ENCODE results near the gene CSF1R.
A peak's percentile ranks its signal among the peaks of the same experiment; 100 is the strongest.

Gene CSF1R

DNA sequence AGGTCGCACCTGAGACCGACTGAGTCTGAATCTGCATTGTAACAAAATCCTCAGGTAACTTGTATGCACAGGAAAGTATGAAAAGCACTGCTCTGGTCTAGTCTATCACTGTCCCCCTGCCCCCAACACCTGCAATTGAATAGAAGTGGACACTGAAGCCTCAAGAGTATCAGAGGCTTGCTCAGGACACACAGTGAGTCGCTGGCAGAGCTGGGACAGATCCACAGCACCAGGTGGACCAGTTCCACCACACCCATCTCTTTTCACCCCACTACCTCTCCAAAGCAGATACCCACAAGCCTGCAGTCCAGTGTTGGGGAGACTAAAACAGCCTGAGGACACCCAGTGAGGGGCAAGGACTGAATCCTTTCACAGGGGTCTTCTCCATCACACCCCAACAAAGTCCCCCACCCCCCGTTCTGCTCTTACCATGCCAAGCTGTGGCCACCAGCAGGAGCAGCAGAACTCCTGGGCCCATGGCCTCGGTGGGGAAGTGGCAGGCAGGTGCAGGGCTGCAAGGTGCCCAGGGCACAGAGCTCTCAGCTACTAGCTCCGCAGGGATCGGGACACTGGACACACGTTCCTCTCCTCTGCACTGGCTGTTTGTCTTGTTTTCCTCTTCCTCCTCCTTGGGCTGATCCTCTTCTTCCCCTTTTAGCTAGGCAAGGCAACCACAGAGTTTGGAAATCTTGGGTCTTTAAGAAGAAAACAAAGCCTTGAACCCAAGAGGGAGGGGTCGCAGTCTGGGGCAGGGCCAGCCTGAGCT, at the start of gene CSF1R:
CSF1R (minus strand) TSS at position 605 of the 766 bp plus-strand sequence; CDS start at position 478, 127 bp downstream.
- no peak for DNase-seq

DNA sequence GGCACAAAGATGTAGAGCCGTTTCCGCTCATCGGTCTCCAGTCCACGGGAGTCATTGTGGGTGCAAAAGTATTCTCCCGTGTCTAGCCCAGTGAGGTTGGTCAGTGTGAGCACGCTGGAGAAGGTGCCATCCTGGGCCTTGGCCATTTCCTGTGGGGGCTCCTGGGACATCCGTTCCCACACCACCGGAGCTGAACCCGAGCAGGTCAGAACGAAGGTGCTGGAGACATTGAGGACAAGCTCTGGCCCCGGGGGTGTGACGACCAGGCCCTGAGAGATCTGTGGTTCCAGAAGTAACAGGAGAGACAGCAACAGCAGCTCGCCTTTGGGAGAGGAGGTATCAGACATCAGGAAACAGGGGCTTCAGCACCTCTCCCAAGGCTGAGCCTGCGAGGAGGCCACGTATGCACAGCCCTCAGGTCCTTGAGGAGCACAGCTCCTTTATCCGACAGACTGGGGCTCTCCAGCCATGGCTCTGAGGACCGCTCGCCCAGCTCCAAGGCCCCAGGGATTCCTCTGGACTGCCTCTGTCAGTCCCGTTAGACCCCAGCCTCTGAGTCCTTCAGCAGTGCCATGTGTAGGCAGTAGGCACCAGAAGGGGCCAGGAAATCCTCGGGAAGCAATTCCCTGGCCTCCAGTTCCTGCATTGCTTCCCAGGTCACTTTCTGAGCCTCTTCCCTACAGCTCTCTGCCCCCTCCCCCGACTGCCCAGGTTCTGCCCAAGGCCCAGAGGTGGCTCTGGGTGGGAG, 49.4 kb upstream of the CSF1R start:
- DNase-seq = no peak

DNA sequence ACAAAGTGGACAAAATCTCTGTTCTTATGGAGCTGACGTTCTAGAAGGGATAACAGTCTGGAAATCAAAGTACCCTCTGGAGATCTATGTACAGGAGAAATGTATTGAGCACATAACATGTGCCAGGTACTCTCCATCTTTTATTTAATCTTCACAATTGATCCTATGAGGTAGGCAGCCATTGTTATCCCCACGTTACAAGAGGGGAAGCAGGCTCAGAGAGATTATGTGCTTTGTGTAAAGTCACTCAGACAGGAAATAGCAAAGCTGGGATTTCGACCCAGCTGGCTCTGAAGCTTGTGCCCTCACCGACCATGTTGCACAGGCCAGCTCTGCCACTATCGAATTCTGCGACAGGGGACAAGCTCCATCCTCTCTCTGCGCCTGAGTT, 47.8 kb upstream of the CSF1R start:
- DNase-seq = no peak

DNA sequence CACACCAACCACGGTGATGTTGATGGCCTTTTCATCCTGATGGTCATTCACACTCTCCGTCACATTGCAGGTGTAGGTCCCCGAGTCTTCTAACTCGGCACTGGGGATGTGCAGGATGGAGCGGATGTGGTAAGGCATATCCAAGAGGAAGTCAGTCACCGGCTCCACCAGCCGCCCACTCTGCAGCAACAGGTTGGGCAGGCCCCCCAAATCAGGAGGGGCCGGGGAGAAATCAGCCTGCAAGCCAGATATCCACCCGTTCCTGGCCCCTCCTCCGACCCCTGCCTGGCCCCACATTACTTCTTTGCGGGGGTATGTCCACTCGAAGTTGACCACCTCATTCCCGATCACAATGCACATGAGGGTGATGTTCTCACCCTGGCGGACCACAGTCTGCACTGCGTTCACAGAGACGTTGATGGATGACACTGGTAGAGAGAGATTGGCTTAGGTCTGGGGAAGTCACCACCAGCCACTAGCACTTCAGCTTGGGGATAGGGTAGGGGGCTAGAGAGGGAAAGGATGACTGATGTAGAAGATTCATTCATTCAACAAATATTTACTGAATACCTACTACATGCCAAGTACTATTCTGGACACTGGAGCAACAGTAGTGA, 47.3 kb upstream of the CSF1R start:
- no peak for DNase-seq

DNA sequence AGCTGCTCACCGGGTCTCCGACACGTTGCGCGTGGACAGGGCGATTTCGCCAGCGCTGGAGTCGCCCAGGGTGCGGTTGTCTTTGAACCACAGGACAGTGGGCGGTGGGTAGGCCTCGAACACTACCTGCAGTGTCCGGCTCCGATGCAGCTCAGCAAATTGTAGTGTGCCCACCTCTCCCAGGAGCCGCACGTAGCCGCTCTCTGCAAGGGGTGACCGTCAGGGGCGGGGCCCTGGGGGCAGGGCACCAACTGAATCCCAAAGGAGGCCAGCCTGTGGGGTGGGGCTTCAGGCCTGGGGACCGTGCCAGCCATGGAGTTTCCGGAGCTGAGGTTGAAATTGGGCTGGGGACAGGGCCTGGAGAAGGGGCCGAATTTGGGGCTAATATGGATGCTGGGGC, 46.4 kb upstream of the CSF1R start:
- DNase-seq = no peak

DNA sequence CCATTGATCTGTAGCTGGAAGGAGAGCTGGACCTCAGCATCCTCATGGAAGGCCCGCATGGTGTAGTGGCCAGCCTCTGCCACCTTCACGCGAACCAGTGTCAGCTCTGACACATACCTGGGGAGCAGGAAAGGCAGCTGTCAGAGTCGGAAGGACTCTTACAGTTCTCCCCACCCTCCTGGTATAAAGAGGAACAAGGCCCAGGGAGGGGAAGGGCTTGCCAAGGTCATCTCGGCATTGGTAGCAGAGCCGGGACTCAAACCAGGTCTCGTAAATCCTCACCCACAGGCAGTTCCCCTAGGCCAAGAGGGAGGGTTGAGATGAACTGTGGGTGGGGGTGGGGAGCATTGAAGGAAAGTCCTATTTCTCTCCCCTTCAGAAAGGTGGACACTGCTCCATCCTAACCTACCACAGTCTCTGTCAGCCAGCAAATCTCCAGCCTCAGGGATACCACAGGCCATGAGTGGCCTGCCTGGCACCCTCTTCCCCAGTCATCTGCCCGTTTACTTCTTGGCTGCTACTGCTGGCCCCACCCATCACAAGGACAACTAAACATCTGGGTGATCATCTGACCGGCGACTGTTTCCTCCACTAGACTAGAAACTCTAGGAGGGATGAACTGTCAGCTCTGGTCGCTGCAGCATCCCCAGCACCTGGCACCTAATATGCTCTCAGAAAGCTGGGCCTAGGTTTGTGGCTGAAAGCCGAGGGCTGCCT, 45.8 kb upstream of the CSF1R start:
- DNase-seq = no peak

DNA sequence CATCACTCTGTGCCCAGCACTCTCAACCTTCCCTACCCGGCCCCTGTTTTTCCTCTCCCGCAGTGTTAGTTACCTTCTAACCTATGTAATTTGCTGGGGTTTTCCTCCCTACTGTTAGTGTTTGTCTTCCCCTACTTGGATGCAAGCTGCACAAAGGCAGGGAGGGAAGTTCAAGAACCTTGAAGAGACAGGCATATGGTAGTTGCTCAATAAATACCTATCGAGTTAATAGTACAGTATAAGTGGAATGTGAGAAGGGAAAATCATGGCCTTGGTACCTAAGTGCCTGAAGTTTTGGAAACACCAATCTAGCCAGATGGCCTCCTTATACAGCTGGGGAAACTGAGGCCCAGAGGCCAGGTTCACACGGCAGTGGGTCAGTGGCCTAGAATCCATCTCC, 45.1 kb upstream of the CSF1R start:
- no peak for DNase-seq

DNA sequence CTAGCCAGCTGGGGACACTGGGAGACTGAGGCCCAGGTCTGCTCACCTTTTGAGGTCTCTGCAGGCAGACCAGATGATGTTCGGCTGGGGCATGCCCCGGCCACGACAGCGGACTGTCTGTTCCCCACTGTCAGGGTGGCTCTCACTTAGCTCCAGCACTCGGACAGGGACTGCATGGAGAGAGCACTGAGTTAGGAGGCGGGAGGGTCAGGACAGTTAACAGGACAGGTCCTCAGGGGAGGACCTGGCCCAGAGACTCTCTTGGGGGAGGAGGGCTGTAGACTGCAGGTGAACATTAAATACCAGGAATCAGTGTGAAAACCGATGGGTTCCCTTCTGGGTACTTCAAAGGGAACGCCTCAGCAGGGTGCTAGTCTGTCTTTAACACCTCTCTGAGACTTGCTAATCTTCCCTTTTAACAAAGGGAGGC, 44.2 kb upstream of the CSF1R start:
- no peak for DNase-seq

DNA sequence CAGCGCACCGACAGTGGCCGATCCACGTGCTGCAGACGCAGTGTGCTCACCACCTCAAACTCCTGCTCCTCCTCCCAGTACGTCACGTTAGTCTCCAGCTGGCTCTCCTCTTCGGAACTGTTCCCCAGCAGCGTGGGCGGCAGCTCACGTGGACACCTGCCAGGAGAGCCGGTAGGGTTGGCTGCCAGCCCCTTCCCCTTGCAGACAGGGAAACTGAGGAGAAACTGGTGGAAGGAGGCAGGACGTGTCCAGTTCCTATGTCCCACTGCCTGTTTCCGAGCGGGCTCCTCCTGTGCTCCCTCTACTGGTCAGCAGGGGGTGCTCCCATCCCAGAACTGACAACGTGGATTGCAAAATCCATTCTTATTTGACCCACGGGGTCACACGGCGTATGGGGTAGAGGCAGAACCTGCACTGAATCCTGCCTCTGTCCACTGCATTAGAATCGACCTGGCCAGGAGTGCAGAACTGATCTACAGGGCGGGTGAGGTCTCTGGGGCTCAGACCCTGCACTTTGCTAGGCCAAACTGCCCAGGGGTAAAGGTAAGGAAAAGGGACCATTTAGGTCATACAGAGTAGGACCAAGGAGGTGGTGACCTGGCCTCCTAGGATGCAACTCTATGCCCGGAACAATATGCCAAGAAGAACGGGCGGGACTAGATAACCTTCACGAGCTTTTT, 43.6 kb upstream of the CSF1R start:
- DNase-seq = peak; percentile 36

DNA sequence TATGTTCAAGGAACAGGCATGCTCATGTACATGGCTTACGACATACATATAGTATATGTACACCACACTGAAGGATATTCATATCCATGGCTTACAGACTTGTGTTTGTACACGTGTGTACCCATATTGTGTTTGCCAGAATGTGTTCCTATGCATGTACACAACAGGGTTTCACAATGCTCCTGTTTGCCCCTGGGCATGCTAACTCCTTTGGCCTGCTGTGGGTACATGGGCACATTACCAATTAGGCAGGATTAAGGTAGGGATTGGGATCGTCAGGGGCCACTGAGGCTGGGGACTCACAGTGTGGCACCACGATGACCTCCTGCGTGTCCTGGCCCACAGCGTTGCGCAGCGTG, 43.1 kb upstream of the CSF1R start:
- DNase-seq = no peak

DNA sequence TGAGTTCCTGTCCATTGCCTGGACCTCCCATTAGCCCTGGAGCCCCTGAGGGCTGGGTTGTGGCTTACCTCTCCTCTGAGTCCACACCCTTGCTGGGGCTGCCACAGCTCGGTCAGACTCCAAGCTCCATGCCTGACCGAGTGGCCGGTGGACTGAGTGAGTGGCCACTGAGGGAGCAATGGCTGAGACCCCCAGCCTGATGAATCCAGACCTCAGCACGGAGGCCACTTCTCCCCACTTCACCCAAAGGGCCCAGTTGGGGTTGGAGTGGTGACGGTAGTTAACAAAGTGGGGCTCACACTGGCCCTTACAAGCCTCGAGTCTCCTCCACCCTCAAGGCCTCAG, 40.5 kb upstream of the CSF1R start:
- DNase-seq = no peak

DNA sequence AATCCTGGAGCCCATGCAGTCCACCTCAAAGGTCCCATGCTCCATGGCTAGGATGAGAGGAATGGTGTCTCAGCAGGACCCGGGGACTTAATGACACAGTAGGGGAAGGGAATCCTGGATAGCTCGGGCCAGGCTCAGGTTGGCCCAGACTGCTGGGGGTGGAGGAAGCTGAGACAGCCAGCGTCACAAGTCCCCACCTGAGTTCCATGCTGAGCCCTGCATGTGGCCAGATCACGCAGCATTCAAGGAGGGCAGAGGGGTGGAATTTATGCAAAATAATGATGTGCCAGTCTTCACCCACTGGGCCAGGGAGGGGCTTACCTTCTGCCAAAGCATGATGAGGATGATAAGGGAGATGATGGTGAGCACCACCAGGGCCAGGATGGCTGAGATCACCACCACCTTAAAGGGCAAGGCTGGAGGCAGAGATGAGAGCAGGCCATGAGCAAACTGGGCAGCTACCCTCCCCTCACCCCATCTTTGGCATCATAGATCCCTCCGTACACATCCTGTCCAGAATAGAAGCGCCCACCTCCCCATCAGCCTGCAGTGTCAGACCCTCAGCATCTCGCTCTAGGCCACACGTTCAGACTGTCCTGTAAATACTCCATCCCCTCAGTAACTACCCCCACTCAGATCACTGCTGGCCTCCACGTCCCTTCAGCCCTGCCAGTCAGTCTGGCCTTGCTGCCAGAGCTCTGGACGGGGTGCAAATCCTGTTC, 40.0 kb upstream of the CSF1R start:
- no peak for DNase-seq

DNA sequence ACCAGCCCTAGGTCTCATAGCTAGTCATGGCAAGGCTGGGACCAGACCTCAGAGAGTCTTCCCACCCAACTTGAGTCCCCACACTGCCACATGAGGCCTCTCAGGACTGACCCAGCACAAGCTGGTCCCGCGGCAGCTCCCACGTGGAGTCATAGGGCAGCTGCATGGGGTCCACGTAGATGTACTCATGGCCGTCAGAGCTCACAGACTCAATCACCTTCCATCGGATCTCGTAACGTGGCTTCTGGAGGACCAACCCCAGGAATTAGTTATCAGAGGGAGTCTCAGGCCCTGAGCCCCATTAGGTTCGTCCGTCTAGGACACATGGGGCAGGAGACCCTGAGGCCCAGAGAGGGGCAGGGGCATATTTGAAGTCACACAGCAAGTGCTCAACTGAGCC, 39.0 kb upstream of the CSF1R start:
- no peak for DNase-seq

DNA sequence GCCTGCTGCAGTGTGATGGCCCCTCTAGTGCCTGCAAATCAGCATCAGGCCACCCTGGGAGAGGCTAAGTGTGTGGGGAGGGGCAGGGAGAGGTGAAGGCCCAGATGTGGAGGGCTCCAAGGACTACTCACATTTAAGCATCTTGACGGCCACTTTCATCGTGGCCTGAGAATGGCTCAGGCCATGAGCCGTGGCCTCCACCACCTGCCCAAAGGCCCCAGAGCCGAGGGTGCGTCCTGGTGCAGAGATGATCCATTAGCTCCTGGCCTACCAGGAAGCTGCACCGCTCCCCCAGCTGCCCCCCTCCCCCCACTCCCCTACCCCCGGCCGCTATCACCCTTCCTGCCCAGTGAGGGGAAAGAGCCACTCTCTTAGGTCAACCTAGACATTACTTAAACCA, 38.2 kb upstream of the CSF1R start:
- no peak for DNase-seq

DNA sequence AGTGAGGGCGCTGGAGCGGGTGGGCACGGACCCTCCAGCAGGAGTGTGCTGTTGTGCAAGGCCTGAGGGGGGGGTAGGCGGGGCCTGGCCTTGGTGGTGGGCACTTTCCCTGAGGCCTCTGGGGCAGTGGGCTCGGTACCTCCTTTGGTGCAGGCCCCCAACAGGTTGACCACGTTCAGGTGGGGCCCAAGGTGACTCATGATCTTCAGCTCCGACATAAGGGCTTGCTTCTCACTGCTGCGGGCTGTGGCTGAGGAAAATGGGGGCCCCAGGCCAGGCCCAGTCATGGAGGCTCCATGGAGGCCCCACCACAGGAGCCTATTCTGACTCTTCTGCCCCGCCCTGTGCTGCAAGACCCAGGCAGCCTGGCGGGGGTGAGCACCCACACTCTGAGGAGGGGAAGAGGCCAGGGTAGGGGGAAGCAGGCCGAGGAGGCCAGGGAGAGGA, 37.8 kb upstream of the CSF1R start:
- no peak for DNase-seq

DNA sequence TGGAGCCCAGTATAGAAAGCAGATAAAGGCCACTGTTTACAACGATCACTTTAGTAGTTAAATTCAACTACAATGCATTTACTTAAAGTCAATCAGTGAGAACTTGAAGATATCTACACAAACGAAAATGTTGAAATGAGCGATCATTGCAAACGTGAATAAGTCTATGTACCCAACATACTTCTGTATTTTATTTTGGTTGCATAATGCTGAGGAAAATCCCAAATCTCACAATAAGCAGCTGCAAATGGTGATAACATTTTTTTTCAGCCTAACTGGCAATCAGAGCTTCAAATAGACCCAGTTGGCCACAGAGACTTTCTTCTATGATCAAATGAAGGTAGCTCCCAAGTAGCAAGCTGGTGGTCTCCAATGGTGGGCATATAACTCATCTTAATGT, 37.2 kb upstream of the CSF1R start:
- no peak for DNase-seq

DNA sequence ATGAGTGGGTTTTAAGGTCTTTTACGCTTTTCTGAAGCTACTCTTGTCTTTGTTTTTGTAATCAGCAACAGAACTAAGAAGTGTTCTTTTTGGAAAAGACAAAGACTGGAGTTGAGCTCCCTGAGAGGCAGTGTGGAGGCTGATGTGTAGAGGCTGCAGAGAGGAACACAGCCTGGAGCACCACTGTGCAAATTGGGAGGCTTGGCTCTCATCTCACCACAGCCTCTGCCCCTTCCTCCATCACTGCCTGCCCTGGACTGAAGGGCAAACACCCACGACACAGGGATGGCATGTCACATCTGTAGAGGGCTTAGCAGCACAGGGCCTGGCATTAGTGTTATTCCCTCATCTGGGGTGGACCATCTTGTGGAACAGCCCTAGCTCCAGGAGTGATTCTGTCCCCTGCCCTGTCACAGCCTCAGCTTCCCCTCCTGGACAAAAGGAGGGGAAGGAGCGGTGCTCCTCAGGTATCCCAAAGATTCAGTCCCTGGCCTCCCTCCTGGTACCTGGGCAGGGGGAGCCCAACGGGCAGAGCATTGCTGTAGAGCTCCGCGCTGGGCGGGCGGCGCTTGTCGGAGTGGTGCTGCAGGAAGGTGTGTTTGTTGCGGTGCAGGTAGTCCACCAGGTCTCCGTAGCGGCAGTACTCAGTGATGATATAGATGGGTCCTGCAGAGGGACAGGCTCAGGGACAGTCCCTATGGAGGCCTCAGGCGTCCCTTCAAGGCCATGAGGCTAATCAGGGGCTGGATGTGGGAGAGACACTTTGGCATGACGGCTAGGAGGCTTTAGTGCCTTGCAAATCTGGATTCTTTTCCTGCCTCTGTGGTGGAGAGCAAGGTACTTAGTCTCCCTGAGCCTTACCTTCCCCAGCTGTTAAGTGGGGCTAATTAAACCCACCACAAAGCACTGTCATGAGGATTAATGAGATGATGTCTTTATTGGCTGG, 36.5 kb upstream of the CSF1R start:
- DNase-seq = no peak

DNA sequence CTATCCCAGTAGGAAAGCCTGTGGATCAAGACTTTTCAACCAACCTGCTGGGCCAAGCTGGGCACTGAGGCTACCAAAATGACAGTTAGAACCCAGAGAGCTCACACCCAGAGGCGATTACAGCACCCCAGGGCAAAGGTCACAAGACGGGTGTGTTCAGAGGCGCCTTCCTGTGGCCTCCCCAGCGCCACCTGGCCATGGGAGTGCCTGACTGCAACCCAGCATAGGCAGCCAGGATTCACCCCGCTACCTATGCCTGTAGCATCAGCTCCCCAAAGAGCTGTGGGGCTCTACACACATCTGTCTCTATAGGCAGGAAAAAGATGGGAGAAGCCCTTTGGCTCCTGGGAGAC, 35.8 kb upstream of the CSF1R start:
- DNase-seq = peak; percentile 8

DNA sequence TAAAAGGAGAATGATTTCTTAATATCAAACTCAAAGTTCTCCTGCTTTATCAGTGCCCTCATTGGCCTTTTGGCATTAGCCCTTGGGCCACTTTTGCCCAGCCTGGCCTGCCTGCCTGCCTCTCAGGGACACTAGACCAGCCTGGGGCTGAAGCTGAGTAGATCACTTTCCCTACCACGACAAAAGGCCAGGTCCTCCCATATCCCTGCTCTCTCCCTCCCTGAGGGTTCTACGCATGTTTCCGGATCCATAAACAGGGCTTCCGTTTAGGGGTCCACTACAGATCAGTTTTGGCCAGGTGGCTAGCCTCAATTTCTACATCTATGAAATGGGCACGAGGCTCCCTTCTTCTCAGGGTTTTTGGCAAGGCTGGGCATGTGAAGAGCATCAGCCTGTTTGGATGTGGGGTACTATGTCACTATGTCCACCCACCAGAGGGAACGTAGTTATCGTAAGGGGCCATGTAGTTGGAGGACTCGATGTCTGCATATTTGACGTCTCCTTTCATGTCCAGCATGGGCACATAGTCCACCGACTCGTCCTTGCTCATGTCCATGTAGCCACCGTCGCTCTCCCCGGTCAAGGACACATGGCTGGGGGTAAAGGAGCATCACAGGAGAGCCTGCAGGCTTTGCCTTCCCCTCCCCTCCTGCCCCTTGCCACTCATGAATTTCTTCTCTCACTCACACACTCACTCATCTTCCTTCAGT, 35.2 kb upstream of the CSF1R start:
- DNase-seq = no peak

Measured in CD4-positive, alpha-beta T cell treated with Interleukin-12 subunit alpha and Interleukin-12 subunit beta, for 1 hour (primary cell).